PFSK-1 (cell line): ENCODE results near the gene NOTCH2.

Experiments used
- POLR2AphosphoS5 ChIP-seq: IDR thresholded peaks from 2 replicates; pipeline ENCODE4 v1.6.1; 2012; ENCODE audit warnings: low read depth, mild to moderate bottlenecking, control low read depth, low read length, moderate library complexity
- SIN3A ChIP-seq: IDR thresholded peaks from 2 replicates; pipeline ENCODE4 v1.6.1; 2012; ENCODE audit warnings: mild to moderate bottlenecking, low read length, moderate library complexity, borderline replicate concordance; ENCODE audit not compliant: insufficient read depth
- TF ChIP-seq, protein P1 (sequence below), 2 experiments: IDR thresholded peaks; 2 replicates each; pipeline versions ENCODE4 v1.6.1 to v1.8.0; 2011 to 2012; ENCODE audit warnings: low read depth in 2 of 2, low read length in 2 of 2, control low read depth in 1 of 2, inconsistent platforms in 1 of 2, mild to moderate bottlenecking in 1 of 2, moderate library complexity in 1 of 2; ENCODE audit not compliant: insufficient read depth in 1 of 2

DNA sequence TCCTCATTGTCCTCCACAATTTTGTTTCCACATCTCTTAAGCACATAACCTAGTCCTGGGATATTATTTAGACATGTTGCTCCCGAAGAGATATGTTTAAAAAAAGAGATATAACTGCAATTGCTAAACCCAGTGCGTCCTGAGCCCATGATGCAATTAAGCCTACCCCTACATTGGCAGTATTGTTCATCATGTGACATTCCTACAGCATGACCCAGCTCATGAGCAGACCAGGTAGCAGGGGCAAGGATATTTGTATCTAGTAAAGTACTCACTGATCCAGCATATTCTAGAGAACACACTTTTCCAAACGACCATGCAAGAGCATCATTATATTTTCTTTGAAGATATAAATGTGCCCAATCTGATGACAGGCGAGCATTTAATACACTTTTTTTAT, 174.4 kb downstream of the NOTCH2 start:
- TF ChIP-seq, protein P1, sequence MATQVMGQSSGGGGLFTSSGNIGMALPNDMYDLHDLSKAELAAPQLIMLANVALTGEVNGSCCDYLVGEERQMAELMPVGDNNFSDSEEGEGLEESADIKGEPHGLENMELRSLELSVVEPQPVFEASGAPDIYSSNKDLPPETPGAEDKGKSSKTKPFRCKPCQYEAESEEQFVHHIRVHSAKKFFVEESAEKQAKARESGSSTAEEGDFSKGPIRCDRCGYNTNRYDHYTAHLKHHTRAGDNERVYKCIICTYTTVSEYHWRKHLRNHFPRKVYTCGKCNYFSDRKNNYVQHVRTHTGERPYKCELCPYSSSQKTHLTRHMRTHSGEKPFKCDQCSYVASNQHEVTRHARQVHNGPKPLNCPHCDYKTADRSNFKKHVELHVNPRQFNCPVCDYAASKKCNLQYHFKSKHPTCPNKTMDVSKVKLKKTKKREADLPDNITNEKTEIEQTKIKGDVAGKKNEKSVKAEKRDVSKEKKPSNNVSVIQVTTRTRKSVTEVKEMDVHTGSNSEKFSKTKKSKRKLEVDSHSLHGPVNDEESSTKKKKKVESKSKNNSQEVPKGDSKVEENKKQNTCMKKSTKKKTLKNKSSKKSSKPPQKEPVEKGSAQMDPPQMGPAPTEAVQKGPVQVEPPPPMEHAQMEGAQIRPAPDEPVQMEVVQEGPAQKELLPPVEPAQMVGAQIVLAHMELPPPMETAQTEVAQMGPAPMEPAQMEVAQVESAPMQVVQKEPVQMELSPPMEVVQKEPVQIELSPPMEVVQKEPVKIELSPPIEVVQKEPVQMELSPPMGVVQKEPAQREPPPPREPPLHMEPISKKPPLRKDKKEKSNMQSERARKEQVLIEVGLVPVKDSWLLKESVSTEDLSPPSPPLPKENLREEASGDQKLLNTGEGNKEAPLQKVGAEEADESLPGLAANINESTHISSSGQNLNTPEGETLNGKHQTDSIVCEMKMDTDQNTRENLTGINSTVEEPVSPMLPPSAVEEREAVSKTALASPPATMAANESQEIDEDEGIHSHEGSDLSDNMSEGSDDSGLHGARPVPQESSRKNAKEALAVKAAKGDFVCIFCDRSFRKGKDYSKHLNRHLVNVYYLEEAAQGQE (IDR thresholded peaks at IDR 0.05; ENCODE audit: insufficient read depth in 1 of 2, low read depth in 2 of 2, low read length in 2 of 2), result no peak
- TF ChIP-seq SIN3A (no peak), POLR2AphosphoS5 (no peak)
